ENCODE measurements around the gene HCFC1.
A peak's percentile ranks its signal among the peaks of the same experiment; 100 is the strongest.

The HCFC1 gene

GRCh38 chrX:153900831-153901752, 70.5 kb downstream of the HCFC1 start:
- peak; percentile 56 to 59 for DNase-seq

- no peak for DNase-seq
Measured at GRCh38 chrX:153897899-153898298, 73.7 kb downstream of the HCFC1 start.
